K562 (cell line): ENCODE measurements around the gene PTCH1. TPM values are rescaled to one million over a fixed set of nuclear protein-coding genes. Genes with fewer than 3 reads are reported as not detected.

Experiments used
- ATAC-seq: fragments of 200-7000 bp; cut with Tn5 transposase; 3 replicates; pipeline ENCODE4 v1.9.1; 2020; ENCODE audit warnings: moderate library complexity
- BruUV-seq: library from RNA; stranded (reverse); fragments of 400-500 nt; replicated peaks from 2 replicates; lab custom pipeline; 2021; lab: Mats Ljungman, UMichigan
- CTCF ChIA-PET: fragments of 300-600 bp; formaldehyde crosslinking; extraction: SDS; loops from one replicate; lab custom pipeline; 2021; ENCODE audit warnings: low intra/inter-chr PET ratio; lab: Yijun Ruan, JAX
- POLR2A ChIA-PET: fragments of 300-600, 350-650 bp; sonication (Branson Sonifier 250); formaldehyde crosslinking; extraction: SDS; loops from one replicate; lab custom pipeline; 2021; ENCODE audit warnings: antibody characterized with exemption, inconsistent platforms; lab: Yijun Ruan, JAX
- DNase-seq, 4 experiments: peaks; one replicate each; pipeline versions ENCODE4 v3.0.0 to v3.0.0-alpha.2; 2011 to 2018; ENCODE audit warnings: low spot score in 3 of 4, mixed read lengths in 3 of 4; ENCODE audit errors: extremely low read depth in 1 of 4
- FAIRE-seq: peaks from 2 replicates; lab custom pipeline; 2011; peaks lifted over from hg19 to GRCh38; lab: Jason Lieb, UNC
- H2AFZ ChIP-seq: 2 replicates; pipeline ENCODE4 v1.6.0; 2011; ENCODE audit warnings: low read depth, low read length, control low read depth, inconsistent platforms
- H3K27ac ChIP-seq: fragments of 200-600 bp; 3 replicates; pipeline ENCODE4 v1.8.0; 2011; ENCODE audit warnings: low read depth, mild to moderate bottlenecking, control low read depth, inconsistent platforms, low read length, moderate library complexity, mixed read lengths; ENCODE audit errors: extremely low read depth
- H3K27me3 ChIP-seq, 2 experiments: fragments of 300-600 bp in 1 of 2; 2 replicates in 1 of 2; 3 replicates in 1 of 2; pipeline versions ENCODE4 v1.6.0 to v1.8.0; 2011; ENCODE audit warnings: inconsistent platforms in 2 of 2, low read length in 2 of 2, mild to moderate bottlenecking in 1 of 2, mixed read lengths in 1 of 2, moderate library complexity in 1 of 2; ENCODE audit not compliant: control insufficient read depth in 2 of 2, insufficient read depth in 2 of 2
- H3K36me3 ChIP-seq: fragments of 300-600 bp; 3 replicates; pipeline ENCODE4 v1.8.0; 2011; ENCODE audit warnings: mild to moderate bottlenecking, low read length, inconsistent platforms; ENCODE audit not compliant: control insufficient read depth, insufficient read depth
- H3K4me1 ChIP-seq, 2 experiments: fragments of 200-600 bp in 1 of 2; replicated peaks in 1 of 2; 2 replicates in 1 of 2; 3 replicates in 1 of 2; pipeline versions ENCODE4 v1.5.1 to v1.8.0; 2011; ENCODE audit warnings: inconsistent platforms in 2 of 2, low read length in 2 of 2, mild to moderate bottlenecking in 1 of 2, mixed read lengths in 1 of 2, moderate library complexity in 1 of 2; ENCODE audit not compliant: control insufficient read depth in 2 of 2, insufficient read depth in 2 of 2
- H3K4me2 ChIP-seq: 2 replicates; pipeline ENCODE4 v1.6.1; 2011; ENCODE audit warnings: low read length, control low read depth, inconsistent platforms, mixed read lengths; ENCODE audit not compliant: insufficient read depth
- H3K4me3 ChIP-seq: fragments of 200-600 bp; sonication (generic), shearing (Covaris generic); 2 replicates; pipeline ENCODE4 v1.5.1; 2016; ENCODE audit warnings: control low read depth, inconsistent platforms
- H3K79me2 ChIP-seq: fragments of 200-600 bp; 3 replicates; pipeline ENCODE4 v1.8.0; 2011; ENCODE audit warnings: low read length, inconsistent platforms; ENCODE audit not compliant: control insufficient read depth, insufficient read depth
- H3K9ac ChIP-seq, 2 experiments: 2 replicates each; pipeline versions ENCODE4 v1.6.0 to v1.6.1; 2011; ENCODE audit warnings: low read depth in 2 of 2, low read length in 2 of 2, control low read depth in 1 of 2, inconsistent platforms in 1 of 2, mild to moderate bottlenecking in 1 of 2, mixed read lengths in 1 of 2; ENCODE audit not compliant: insufficient read depth in 1 of 2
- H3K9me1 ChIP-seq: one replicate; pipeline ENCODE4 v1.6.0; 2011; ENCODE audit warnings: inconsistent platforms, mild to moderate bottlenecking, low read length, moderate library complexity; ENCODE audit not compliant: control insufficient read depth, insufficient read depth
- H3K9me3 ChIP-seq: replicated peaks from 2 replicates; pipeline ENCODE4 v1.5.1; 2011; ENCODE audit warnings: low read depth, low read length, inconsistent platforms; ENCODE audit not compliant: control insufficient read depth, insufficient read depth
- H4K20me1 ChIP-seq: replicated peaks from 2 replicates; pipeline ENCODE4 v1.6.1; 2011; ENCODE audit warnings: low read length, inconsistent platforms, mixed read lengths; ENCODE audit not compliant: control insufficient read depth, insufficient read depth
- ARID4B ChIP-seq: sonication (generic); formaldehyde crosslinking; IDR thresholded peaks from 2 replicates; pipeline ENCODE4 v1.8.0; 2022; ENCODE audit warnings: mild to moderate bottlenecking, missing genetic modification reagents
- CEBPB ChIP-seq: fragments of 450-650 bp; IDR thresholded peaks from 2 replicates; pipeline ENCODE4 v1.6.1; 2016; ENCODE audit warnings: missing genetic modification characterization, missing compliant biosample characterization
- NCOA4 ChIP-seq: fragments of 450-650 bp; IDR thresholded peaks from 2 replicates; pipeline ENCODE4 v1.6.1; 2018; ENCODE audit warnings: mild to moderate bottlenecking; ENCODE audit not compliant: partially characterized antibody
- NFIC ChIP-seq: fragments of 450-650 bp; IDR thresholded peaks from 2 replicates; pipeline ENCODE4 v1.6.1; 2017; ENCODE audit warnings: mild to moderate bottlenecking, inconsistent platforms
- SNIP1 ChIP-seq: fragments of 450-650 bp; IDR thresholded peaks from 2 replicates; pipeline ENCODE4 v1.7.1; 2017; ENCODE audit warnings: low read depth, mild to moderate bottlenecking
- whole genome bisulfite sequencing: fragments of 100-300 bp; shearing (Covaris generic); methylation state at CpG from one replicate; pipeline ENCODE4 v1.1.6; 2016; ENCODE audit warnings: low coverage, mixed read lengths; ENCODE audit not compliant: insufficient coverage; ENCODE audit errors: missing lambda C conversion rate; 5-methylcytosine and 5-hydroxymethylcytosine counted together
- in situ Hi-C: fragments of 300-500 bp; cut with MboI; formaldehyde crosslinking; loops from 4 replicates; pipeline ENCODE4 v1.15.0; 2018; ENCODE audit warnings: inconsistent platforms, mixed read lengths
- intact Hi-C: fragments of 100-400 bp; cut with micrococcal nuclease; formaldehyde crosslinking; loops from 2 replicates; pipeline ENCODE4 v1.14.2; 2022
- polyA plus RNA-seq, 8 experiments: library from polyadenylated mRNA; depleted of rRNA in 4 of 8; stranded (reverse) in 5 of 8; unstranded in 3 of 8; fragments of >200 nt; fragmentation: Nextera tagmentation in 2 of 8; fragmentation: Illumina TruSeq in 1 of 8; extraction: Ambion mirVana in 2 of 8; extraction: Trizol in 1 of 8; gene quantifications; 2 replicates each; pipeline versions ENCODE4 v1.2.1 to v1.2.3, GENCODE V29; 2011 to 2014; ENCODE audit warnings: inconsistent platforms in 1 of 8, missing spikeins in 1 of 8
- total RNA-seq, 7 experiments: library from RNA; depleted of rRNA in 6 of 7; stranded (reverse); fragments of >200 nt in 6 of 7; fragmentation: Illumina TruSeq in 2 of 7; extraction: Trizol in 2 of 7; gene quantifications; 2 replicates each; pipeline versions ENCODE4 v1.2.1 to v1.2.3, GENCODE V29; 2011 to 2021; ENCODE audit warnings: low replicate concordance in 1 of 7
- TF ChIP-seq, protein P1 (sequence below): fragments of 150-350 bp; IDR thresholded peaks from 2 replicates; pipeline ENCODE4 v1.6.1; 2014; ENCODE audit warnings: low read depth, mild to moderate bottlenecking, low read length, borderline replicate concordance

Gene PTCH1
- total and polyA plus RNA-seq, 9 of the 15 experiments (the other 6 are each of a cell fraction or from before 2014, with no cell fraction given) = 0.70 to 9.9 (median 3.8) TPM

GRCh38 chr9:95506678-95507463 is 9.9 kb downstream of the PTCH1 start:
- DNase-seq = peak; percentile 24 to 63 (median 36)
- peak; percentile 16 for ATAC-seq
- Histone ChIP-seq H3K36me3 (no peaks in the 10 kb centered on the region), H3K79me2 (peaks cover 57% of the 10 kb centered on the region), H3K4me3 (peak overlapping the region; percentile 84), H3K9ac (peak overlapping the region; percentile 77 to 93), H3K9me3 (no peaks in the 10 kb centered on the region), H3K27me3 (no peaks in the 10 kb centered on the region), H2AFZ (peak overlapping the region; percentile 88), H3K9me1 (no peaks in the 10 kb centered on the region), H4K20me1 (0 out of 2 replicates have a peak, but pooled peaks cover 3% of the 10 kb centered on the region), H3K4me1 (peaks cover 19 to 46% of the 10 kb centered on the region in 2 experiments; a peak in 4 of 5 replicates), H3K4me2 (peak overlapping the region; percentile 84), H3K27ac (peak overlapping the region; percentile 88)
- POLR2A ChIA-PET = interaction anchor here (0.7 kb wide), 3 partner anchors 24 to 890 kb away, joined by 3 to 4 read pairs (median 3); no protein-coding TSS in a partner anchor
- intact Hi-C loops = loop anchor here (2.0 to 5.0 kb wide), 3 partner anchors 72 to 95 kb away; no protein-coding TSS in a partner anchor
- under 1% methylated on average over 52 of the region's 60 CpGs for WGBS
- in situ Hi-C loops = no loop called here
- no peak for FAIRE-seq
- BruUV-seq = TSS peak; percentile 10
- CTCF ChIA-PET = no interaction called here
- no peak for TF ChIP-seq NCOA4
- TF ChIP-seq CEBPB (tag) = no peak
- TF ChIP-seq NFIC = no peak
- no peak for TF ChIP-seq SNIP1
- TF ChIP-seq, protein P1, sequence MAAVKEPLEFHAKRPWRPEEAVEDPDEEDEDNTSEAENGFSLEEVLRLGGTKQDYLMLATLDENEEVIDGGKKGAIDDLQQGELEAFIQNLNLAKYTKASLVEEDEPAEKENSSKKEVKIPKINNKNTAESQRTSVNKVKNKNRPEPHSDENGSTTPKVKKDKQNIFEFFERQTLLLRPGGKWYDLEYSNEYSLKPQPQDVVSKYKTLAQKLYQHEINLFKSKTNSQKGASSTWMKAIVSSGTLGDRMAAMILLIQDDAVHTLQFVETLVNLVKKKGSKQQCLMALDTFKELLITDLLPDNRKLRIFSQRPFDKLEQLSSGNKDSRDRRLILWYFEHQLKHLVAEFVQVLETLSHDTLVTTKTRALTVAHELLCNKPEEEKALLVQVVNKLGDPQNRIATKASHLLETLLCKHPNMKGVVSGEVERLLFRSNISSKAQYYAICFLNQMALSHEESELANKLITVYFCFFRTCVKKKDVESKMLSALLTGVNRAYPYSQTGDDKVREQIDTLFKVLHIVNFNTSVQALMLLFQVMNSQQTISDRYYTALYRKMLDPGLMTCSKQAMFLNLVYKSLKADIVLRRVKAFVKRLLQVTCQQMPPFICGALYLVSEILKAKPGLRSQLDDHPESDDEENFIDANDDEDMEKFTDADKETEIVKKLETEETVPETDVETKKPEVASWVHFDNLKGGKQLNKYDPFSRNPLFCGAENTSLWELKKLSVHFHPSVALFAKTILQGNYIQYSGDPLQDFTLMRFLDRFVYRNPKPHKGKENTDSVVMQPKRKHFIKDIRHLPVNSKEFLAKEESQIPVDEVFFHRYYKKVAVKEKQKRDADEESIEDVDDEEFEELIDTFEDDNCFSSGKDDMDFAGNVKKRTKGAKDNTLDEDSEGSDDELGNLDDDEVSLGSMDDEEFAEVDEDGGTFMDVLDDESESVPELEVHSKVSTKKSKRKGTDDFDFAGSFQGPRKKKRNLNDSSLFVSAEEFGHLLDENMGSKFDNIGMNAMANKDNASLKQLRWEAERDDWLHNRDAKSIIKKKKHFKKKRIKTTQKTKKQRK = no peak
- peak; percentile 51; the same call in 1 of the 2 replicates for TF ChIP-seq ARID4B (CRISPR knock-in tag)
